ENCODE data around the gene TAF11.
A peak's percentile ranks its signal among the peaks of the same experiment; 100 is the strongest.
"Not testable (repeated sequence)": the region's sequence is repeated elsewhere in the genome, so short reads cannot be mapped to it uniquely, and the experiment has no call there.

The TAF11 gene

DNA sequence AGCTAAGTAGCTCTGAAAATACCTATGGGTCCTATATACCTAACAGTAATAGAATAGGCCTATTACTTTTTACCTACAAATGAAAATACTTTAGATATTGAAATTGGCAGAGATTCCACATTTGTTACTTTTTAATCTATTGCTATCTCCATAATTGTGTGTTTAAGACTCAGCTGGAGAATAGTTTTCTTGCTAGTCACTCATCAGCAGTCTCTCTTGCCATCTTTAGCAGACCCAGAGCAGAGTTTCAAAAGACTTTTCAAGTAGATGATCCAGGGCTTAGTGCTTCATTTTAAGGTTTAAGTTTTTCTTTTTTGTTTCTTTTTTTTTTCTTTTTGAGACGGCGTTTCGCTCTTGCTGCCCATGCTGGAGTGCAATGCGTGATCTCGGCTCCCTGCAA lies 14.1 kb upstream of the TAF11 start:
- DNase-seq, result no peak

DNA sequence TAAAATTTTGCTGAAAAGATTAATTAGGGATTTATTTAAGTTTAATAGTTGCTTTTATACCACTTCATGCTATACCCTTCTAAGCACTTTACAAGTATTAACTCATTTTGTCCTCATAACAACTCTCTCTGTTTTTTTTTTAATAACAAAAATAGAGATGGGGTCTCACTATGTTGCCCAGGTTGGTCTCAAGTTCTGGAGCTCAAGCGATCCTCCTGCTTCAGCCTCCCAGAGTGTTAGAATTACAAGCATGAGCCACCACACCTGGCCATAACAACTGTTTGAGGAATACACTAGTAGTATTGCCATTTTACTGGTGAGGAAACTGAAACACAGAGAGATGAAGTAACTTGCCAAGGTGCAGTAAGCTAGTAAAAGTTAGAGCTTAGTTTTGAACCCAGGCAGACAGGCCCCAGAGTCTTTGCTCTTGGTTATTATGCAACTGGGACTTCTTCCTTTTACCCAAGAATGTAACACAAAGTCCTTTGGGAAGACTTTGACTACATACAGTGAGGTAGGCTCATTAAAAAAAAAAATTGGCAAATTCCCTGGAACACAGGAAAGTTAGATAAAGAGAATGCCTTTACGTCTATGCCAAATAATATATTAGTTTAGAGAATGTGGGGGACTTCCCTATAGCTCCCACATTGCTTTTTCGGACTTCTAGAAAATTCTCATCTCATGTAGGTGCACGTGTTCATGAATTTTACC lies 12.6 kb upstream of the TAF11 start:
- no peak for DNase-seq

DNA sequence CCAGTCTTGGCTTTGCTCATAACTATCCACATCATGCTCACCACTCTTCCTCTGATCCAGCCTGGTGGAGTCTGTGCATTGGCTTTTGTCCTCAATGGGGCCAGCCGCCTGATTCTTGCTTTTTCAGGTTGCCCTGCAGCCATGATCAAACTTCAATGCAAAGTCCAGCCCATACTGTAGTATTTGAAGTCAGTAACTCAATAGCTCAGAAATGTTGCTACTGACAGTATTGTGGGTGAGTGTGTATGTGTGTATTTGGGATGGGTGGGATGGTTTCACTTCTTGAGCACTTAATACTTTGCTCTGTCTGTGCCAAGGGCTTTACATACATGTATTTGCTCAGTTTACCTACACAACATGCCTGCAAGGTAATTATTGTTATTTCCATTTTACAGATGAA lies 11.9 kb upstream of the TAF11 start:
- not testable (repeated sequence) for DNase-seq

DNA sequence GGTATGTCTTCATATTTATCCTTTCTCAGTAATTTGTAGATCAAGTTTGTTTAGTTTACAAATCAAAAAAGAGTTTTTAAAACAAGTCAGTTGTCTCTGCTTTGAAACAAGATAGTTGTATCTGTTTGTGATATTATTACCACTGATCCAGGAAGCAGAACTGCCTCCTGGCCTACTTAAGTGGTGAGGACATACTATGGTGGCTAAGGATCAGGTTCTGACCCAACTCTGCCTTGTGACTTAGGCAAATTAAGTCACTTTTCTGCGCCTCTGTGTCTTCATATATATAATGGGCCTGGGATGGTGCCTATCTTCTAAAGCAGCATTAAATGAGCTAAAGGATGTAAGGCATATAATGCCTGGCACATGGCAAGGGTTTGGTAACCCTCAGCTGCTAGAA lies 9.9 kb upstream of the TAF11 start:
- DNase-seq, result no peak

DNA sequence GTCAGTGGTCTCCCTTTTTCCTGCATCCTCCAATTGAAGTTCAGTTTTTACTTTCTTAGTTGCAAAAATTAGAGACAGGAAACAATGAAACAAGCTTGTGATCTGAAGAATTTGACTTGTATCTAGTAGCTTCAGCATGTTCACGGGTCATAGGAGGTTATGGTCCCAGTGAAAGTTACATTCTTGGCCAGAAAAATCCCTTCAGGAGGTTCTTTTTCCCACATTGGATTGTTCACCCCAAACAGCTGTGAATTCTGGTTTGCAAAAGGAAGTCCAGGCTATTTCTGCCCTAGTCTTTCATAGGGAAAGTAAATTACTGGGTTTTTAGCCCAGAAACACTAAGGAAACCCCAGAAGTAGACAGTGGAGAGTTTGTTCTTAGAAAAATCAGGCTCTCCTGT lies 9.3 kb upstream of the TAF11 start:
- DNase-seq, result no peak

DNA sequence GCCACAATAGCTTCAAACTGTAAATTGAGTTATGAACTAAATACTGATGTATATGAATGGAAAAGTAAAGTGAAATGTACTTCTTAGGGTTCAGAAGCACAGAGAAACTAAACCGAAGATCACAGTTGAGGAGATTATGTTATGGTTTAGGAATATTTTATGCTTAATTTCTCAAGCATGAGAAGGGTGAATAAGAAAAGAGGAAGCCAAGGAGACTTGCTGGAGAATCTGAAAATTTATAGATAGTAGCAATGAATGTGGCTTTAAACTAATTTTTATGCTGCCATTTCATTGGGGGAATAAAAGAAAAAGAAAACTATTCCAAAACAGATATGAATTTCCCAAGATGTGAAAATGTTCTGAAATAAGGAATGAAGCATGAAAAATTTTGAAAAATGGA lies 6.9 kb upstream of the TAF11 start:
- no peak for DNase-seq

DNA sequence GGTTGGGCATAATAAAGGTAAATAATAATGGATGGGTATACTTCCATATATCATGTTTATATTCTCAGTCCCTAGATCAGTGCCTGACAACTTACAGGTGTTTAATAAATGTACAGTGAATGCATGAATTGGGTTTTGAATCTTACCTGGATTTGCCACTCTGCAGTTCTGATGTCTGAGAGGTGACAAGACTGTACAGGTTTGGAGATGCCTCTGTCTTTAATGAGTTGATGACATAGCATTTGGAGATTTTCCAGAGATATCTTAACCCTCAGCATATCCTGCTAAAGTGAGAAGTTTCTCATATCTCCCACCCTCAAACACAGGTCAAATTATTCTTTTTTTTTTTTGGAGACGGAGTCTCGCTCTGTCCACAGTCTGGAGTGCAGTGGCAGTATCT lies 3.5 kb upstream of the TAF11 start:
- no peak for DNase-seq

DNA sequence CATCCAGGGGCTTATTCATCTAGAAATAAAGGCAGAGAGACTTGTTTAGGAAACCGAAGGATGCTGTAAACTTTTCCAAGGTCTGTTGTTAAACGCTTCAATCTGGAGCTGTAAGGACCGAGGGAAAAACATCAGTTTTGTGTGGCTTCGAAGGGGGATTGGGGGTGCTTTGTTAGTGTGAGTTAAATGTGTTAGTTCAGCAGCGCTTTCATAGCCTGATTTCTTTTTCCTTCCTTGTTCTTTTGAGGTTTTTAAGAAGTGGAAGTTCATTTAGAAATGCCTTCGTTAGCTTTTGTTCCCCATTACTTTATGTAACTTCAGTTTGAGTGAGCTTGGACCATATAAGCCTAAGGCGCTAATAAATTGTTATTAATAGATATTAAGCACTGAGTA lies 2.7 kb upstream of the TAF11 start:
- no peak for DNase-seq

DNA sequence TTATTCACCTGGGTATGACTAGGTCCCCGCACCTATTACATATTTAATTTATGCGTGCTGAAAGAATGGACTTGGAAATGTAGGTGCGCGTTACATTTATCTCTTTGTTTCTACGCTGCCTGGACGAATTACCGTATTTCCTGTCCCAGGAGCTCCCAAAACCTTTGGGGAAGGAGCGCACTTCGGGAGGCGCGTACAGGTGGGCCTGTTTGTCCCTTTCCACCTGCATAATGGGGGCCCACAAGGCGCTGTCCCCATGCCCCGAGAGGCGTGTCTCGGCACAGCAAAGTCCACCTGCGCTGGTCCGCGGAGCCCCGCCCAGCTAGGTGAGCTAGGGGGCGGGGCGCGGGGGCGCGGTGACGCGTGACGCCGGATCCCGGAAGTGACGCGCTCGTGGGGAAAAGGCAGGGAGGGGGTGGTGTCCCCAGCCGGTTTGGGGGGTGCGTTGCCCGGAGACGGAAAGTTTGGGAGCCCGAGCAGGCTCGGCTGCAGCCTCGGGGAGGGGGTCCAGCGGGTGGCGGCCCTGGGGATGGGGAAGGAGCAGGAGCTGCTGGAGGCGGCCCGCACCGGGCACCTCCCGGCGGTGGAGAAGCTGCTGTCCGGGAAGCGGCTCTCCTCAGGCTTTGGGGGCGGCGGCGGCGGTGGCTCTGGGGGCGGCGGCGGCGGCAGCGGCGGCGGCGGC lies 1.2 kb upstream of the TAF11 start, which contains the start of gene ANKS1A:
ANKS1A (plus strand) TSS at position 382 of the 682 bp plus-strand sequence; CDS start at position 530, 148 bp downstream.
- DNase-seq, result peak; percentile 90

DNA sequence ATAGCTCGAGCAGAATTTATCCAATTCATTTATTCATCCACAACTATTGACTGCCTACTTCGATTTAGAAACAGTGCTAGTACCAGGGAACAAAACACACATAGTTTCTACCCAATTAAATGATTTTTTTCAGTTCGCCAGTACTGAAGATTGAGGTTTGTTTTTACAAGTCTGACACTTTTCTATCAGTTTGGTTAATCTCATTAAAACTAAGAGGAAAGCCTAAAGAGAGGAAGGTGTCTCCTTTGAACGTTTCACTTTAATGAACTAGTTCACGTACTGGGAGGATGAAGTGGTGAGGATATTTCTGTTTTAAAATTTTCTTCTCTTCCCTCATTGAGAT lies 643 bp upstream of the TAF11 start:
- DNase-seq, result no peak

DNA sequence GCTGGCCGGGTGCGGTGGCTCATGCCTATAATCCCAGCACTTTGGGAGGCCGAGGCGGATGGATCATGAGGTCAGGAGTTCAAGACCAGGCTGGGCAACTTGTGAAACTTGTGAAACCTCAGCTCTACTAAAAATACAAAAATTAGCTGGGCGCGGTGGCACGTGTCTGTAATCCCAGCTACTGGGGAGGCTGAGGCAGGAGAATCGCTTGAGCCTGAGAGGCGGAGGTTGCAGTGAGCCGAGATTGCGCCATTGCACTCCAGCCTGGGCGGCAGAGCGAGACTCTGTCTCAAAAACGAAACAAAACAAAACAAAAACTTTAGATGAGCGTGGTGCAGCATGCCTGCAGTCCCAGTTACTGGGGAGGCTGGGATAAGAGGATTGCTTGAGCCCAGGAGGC lies 2.0 kb downstream of the TAF11 start:
- not testable (repeated sequence) for DNase-seq

DNA sequence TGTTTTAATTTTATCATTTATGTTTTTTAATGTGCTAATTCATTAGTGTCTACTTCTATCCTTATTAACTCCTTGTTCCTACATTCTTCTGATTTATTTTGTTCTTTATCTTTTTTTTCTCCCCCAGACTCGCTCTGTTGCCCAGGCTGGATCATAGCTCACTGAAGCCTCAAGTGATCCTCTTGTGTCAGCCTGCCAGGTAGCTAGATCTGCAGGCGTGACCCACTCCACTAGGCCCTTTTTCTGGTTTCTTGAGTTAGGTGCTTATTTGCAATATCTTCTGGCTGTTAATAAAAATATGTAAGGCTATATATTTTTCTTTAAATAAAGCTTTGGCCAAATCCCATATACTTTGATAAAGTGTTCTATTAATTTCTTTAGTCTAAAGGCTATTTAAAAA lies 2.8 kb downstream of the TAF11 start:
- no peak for DNase-seq

DNA sequence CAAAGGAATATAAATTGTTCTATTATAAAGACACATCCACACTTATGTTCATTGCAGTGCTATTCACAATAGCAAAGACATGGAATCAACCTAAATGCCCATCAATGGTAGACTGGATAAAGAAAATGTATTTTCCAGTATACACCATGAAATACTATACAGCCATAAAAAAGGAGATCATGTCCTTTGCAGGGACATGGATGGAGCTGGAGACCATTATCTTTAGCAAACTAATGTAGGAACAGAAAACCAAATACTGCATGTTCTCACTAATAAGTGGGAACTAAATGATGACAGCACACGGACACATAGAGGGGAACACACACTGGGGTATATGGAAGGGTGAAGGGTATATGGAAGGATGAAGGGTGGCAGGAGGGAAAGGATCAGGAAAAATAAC lies 3.8 kb downstream of the TAF11 start:
- not testable (repeated sequence) for DNase-seq

DNA sequence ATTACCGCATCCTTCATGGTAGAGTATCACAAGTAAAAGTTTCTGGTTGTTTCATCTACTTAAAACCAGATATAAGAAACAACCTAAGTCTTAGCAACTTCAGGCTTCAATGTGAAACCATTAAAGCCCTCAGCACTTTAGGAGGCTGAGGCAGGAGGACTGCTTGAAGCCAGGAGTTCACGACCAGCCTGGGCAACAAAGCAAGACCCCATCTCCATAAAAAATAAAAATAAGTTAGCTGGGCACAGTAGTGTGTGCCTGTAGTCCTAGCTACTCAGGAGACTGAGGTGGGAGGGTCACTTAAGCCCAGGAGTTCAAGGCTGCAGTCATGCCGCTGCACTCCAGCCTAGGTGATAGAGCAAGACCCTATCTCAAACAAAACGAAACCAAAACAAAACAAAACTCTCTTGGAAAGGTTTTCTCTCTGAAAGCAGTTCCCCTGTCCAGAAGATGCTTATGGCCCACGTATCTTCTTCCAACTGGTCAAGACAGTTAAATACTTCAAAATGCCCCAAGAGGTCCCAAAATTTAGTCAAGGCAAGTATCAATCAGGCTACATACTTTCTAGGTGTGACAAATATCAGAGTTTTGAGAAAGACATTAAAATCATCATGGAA lies 9.9 kb downstream of the TAF11 start:
- DNase-seq, result no peak

DNA sequence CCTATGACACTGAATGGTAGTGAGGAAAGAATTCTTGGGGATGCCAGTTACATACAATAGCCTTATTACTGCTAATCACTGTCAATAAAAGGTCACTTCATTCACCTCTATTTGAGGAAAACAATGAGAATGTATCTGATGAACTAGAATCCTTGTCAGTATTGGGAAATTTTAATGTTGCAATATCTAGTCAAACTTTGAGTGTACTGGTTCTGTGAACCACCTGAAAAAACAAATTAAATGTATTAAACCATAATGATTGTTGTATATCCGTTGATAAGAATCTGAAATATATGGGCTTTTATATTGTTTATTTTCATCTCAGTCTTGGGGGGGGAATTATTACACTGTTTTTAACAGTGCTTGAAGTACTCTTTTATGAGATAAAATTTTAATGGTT lies 10.6 kb downstream of the TAF11 start:
- DNase-seq, result no peak

DNA sequence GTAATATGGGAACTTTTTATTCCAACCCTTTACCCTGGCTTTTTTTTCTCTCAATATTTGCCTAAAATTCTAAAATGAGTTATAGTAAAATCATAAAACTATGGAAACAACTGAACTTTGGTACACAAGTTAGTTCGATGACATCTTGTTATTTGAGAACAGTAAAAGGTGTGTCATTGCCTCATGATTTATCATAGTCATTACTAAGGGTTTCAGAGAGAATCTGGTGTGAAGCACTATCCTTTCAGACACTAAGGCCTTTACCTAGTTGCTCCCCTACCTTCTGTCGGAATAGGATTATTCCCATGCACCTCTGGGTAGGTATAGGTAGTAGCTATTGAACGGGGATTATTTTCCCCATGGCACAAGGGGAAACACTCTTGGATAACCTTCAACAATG lies 11.4 kb downstream of the TAF11 start:
- DNase-seq, result no peak

DNA sequence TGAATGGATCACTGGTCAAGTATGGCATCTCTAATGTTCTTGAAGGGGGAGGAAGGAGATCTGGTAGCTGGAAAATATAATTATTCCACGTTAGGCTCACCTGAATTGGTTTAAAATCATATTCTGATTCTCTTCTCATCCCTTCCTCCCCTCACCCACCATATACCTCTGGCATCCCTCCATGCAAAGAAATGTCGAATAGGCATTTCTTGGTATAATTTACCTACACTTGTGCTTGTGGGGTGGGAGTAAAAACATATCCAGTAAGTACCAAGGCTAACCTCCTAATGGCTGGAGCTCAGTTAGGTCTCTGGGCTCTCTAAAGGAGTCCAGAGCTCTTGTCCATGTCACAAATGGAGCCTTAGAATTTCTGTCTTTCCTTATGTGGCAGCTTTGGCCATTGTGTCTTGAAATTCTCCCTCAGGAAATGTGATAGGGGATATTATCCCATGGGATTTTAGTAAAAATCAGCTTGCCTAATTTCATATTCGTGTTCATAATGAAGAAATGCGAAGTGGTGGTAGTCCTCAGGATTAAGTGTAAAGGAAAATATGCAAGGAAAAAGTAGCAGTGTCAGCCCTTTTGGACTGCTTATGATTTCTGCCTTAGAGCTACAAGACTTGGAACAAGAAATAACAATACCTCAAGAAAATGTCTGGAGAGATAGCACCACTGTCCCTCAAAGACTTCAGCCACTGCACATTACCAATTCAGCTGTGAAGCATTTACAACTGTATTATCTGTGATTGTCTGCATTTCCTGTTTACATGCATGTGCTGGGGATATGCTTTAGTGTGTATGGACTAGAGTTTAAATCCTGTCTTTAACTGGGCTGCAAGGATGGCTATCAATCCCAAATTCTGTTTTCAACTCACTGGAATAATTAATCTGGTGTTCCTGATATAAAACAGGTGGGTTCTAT lies 12.3 kb downstream of the TAF11 start:
- no peak for DNase-seq

DNA sequence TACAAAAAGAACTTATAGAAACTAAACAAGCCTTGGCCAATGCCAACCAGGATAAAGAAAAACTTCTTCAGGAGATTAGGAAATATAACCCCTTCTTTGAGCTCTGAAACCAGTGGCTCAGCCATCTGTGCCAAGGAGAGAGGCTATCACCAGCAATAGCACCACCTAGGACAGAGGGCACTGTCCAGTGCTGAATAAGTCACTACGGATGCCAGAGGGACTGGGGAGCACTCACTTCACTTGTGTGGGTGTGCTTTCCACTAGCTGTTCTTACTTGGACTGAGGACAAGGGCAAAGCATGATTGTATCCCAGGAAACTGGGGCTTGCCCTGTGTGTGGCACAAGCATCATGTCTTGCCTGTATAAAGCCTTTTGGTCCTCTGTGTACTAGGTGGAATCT lies 15.5 kb downstream of the TAF11 start:
- no peak for DNase-seq

DNA sequence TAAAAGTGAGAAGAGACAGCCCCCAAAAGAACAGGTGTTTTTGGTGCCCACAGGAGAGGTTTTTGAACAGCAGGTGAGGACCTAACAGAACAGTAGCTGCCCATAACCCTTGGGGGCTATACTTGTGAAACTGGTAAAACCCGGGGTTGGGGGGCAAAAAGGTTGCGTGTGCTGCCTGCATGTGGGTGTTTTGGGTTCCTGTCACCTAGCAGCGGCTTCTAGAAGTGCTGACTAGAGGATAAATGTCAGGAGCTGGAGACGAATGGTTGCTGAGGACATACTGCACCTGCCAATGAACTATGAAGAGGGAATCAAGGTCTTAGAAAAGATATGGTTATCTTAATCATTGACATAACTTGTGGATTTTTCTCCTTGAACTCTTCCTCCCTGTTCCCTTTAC lies 16.0 kb downstream of the TAF11 start:
- DNase-seq, result no peak

DNA sequence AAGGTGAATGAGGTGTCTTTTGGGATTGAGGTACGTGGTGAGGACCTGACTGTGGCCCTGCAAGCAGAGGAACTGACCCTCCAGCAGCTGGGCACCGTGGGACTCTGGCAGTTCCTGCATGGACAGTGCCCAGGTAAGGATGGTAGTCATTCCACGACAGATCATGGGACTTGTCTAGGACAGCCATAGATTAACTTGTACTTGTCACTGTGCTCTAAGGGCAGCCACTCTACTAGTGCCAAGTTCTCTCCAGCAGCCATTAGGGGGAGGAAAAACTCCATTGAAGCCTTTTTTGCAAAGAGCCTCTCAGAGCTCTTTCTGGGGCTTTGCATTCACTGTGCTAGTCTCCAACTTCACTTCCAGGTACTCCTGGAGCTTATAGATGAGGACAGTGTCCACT lies 20.4 kb downstream of the TAF11 start:
- DNase-seq, result no peak

DNA sequence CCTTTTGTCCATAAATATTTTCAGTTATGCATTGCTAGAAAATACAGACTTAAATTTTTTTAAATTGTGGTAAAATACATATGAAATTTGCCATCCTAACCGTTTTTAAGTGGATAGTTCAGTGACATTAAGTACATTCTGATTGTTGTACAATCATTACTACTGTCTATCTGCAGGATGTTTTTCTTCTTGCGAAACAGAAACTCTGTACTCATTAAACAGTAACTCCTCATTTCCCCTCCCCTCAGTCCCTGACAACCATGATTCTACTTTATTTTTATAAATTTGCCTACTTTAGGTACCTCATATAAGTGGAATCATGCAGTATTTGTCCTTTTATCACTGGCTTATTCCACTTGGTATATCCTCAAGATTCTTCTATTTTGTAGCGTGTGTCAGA lies 21.3 kb downstream of the TAF11 start:
- no peak for DNase-seq

DNA sequence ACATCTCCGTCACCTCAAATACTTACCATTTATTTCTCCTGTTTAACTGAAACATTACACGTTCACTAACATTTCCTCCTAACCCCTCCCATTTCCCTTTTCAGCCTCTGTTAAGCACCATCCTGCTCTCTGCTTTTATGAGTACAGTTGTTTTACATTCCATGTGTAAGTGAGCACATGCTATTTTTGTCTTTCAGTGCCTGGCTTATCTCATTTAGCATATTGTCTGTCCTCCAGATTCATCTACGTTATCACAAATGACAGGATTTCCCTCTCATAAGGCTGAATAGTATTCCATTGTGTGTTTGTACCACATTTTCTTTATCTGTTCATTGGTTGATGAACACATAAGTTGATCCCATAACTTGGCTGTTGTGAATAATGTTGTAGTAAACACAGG lies 22.7 kb downstream of the TAF11 start:
- DNase-seq, result no peak

DNA sequence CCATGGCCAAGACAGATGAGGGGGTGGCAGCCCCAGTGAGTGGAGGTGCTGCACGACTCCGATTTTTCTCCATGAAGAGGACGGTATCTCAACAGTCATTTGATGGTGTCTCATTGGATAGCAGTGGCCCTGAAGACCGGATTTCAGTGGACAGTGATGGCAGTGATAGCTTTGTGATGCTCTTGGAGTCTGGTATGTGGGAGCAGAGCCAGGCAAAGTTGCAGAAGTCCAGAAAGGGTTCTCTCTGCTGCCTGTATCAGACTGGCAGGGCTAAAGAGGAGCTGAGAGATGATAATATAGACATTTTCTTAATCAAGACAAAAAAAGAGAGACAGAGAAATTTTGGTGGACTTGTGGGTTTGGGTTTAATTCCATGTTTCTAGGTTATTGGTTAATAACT lies 23.8 kb downstream of the TAF11 start:
- DNase-seq, result no peak
